Gastrocnemius medialis (tissue), 4 donors: ENCODE measurements around the gene RNF220.

Experiments
- POLR2A ChIP-seq, 2 donors: fragments of 450-650 bp; IDR thresholded peaks; one replicate each; pipeline ENCODE4 v1.6.1; 2017; ENCODE audit warnings: antibody characterized with exemption in 2 of 2, mild to moderate bottlenecking in 2 of 2, moderate library complexity in 2 of 2
- TF ChIP-seq, protein P1 (sequence below), 5 experiments: fragments of 450-650 bp in 3 of 5; fragments of 200-600 bp in 2 of 5; sonication (generic) in 2 of 5; IDR thresholded peaks in 4 of 5; conservative IDR thresholded peaks in 1 of 5; 1 replicate in 4 of 5; 2 replicates in 1 of 5; pipeline ENCODE4 v1.5.1; 2016 to 2019; ENCODE audit warnings: antibody characterized with exemption in 5 of 5, mild to moderate bottlenecking in 3 of 5, moderate library complexity in 3 of 5

DNA sequence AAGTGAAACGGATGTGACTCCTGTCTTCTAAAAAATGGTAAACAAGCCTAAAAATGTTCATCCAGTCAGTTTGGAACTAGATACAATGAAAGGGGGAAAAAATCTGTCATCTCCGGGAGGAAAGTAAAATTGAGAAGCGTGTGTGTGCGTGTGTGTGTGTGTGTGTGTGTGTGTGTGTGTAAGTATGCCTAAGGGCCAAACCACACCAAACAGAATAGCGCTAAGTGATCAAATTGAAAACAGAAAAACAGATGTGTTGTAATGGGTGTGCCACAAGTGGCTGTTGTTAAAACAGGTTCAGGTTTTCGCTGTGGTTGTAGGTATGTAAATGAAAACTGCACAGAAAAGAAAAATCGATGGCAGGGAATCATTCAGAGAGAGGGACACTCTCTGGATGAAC lies 106.7 kb downstream of the RNF220 start:
- TF ChIP-seq, protein P1, sequence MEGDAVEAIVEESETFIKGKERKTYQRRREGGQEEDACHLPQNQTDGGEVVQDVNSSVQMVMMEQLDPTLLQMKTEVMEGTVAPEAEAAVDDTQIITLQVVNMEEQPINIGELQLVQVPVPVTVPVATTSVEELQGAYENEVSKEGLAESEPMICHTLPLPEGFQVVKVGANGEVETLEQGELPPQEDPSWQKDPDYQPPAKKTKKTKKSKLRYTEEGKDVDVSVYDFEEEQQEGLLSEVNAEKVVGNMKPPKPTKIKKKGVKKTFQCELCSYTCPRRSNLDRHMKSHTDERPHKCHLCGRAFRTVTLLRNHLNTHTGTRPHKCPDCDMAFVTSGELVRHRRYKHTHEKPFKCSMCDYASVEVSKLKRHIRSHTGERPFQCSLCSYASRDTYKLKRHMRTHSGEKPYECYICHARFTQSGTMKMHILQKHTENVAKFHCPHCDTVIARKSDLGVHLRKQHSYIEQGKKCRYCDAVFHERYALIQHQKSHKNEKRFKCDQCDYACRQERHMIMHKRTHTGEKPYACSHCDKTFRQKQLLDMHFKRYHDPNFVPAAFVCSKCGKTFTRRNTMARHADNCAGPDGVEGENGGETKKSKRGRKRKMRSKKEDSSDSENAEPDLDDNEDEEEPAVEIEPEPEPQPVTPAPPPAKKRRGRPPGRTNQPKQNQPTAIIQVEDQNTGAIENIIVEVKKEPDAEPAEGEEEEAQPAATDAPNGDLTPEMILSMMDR (IDR thresholded peaks at IDR 0.05 in 4 of 5, conservative IDR thresholded peaks at IDR 0.05 in 1 of 5): no peak
- TF ChIP-seq POLR2A (IDR thresholded peaks at IDR 0.05): no peak
